Tibial artery (tissue), 4 donors: Measurements from ENCODE around the gene POLR3A.

Experiments used
- DNase-seq, 2 donors: peaks; one replicate each; pipeline ENCODE4 v3.0.0-alpha.2; 2019
- H3K27ac ChIP-seq, 2 donors: fragments of 200-600 bp; sonication (generic) in 1 of 2; 1 replicate in 1 of 2; 2 replicates in 1 of 2; pipeline ENCODE4 v1.5.1; 2018 to 2019; ENCODE audit warnings: mild to moderate bottlenecking in 1 of 2
- H3K27me3 ChIP-seq, 2 donors: fragments of 200-600 bp; sonication (generic) in 1 of 2; one replicate each; pipeline versions ENCODE4 v1.5.1 to v1.6.0; 2016 to 2019
- H3K36me3 ChIP-seq, 3 donors: fragments of 200-600 bp; sonication (generic) in 2 of 3; one replicate each; pipeline ENCODE4 v1.5.1; 2016 to 2019; ENCODE audit warnings: mild to moderate bottlenecking in 2 of 3
- H3K4me1 ChIP-seq, 4 donors: fragments of 200-600 bp; sonication (generic) in 2 of 4; 1 replicate in 3 of 4; 2 replicates in 1 of 4; pipeline ENCODE4 v1.5.1; 2016 to 2019
- H3K4me3 ChIP-seq, 2 donors: fragments of 200-600 bp; sonication (generic) in 1 of 2; 1 replicate in 1 of 2; 2 replicates in 1 of 2; pipeline ENCODE4 v1.5.1; 2018 to 2019; ENCODE audit warnings: mild to moderate bottlenecking in 2 of 2
- H3K9me3 ChIP-seq, 3 donors: fragments of 200-600 bp; sonication (generic) in 1 of 3; one replicate each; pipeline ENCODE4 v1.5.1; 2016 to 2019
- CTCF ChIP-seq, 2 experiments: fragments of 200-600 bp in 1 of 2; fragments of 450-650 bp in 1 of 2; IDR thresholded peaks; one replicate each; pipeline ENCODE4 v1.5.1; 2017 to 2019; ENCODE audit warnings: antibody characterized with exemption in 2 of 2, mild to moderate bottlenecking in 1 of 2, moderate library complexity in 1 of 2
- intact Hi-C: fragments of 100-400 bp; cut with DNase I; formaldehyde crosslinking; loops from one replicate; pipeline ENCODE4 v1.15.0; 2023; ENCODE audit warnings: low total_unique reads

Gene POLR3A

GRCh38 chr10:78035437-78035836 lies 6.1 kb upstream of the POLR3A start:
- Histone ChIP-seq H3K27ac (no peak overlapping the region), H3K27me3 (no peaks in the 10 kb centered on the region), H3K4me3 (no peak overlapping the region), H3K36me3 (peaks cover 41 to 52% (median 48%) of the 10 kb centered on the region in 3 donors), H3K4me1 (peaks cover 0 to 36% (median 15%) of the 10 kb centered on the region in 4 donors), H3K9me3 (no peaks in the 10 kb centered on the region)
- TF ChIP-seq CTCF (IDR thresholded peaks at IDR 0.05), result no peak
- no peak for DNase-seq
- intact Hi-C loops, result no loop called here

- TF ChIP-seq CTCF (IDR thresholded peaks at IDR 0.05), result no peak
- no peak for DNase-seq
- H3K4me3 ChIP-seq, result peak overlapping the region; percentile 63 to 71
- peaks cover 37 to 48% (median 44%) of the 10 kb centered on the region in 3 donors for H3K36me3 ChIP-seq
- peaks cover 0 to 36% (median 15%) of the 10 kb centered on the region in 4 donors for H3K4me1 ChIP-seq
- no peaks in the 10 kb centered on the region for H3K27me3 ChIP-seq
- peak overlapping the region; percentile 69 to 81 for H3K27ac ChIP-seq
- intact Hi-C loops, result no loop called here
- no peaks in the 10 kb centered on the region for H3K9me3 ChIP-seq
These were observed 5.7 kb upstream of the POLR3A start for GRCh38 chr10:78035025-78035424.

- intact Hi-C loops, result no loop called here
- no peak for TF ChIP-seq CTCF (IDR thresholded peaks at IDR 0.05)
- Histone ChIP-seq H3K27me3 (no peaks in the 10 kb centered on the region), H3K9me3 (no peaks in the 10 kb centered on the region), H3K36me3 (peaks cover 29 to 36% (median 34%) of the 10 kb centered on the region in 3 donors), H3K27ac (peak within 1 kb of the TSS; percentile 69 to 81), H3K4me3 (peak within 1 kb of the TSS; percentile 63 to 71), H3K4me1 (peaks cover 0 to 34% (median 15%) of the 10 kb centered on the region in 4 donors)
- DNase-seq, result peak; percentile 96 to 97
These were observed 4.5 kb upstream of the POLR3A start, which contains the start of gene RPS24 for GRCh38 chr10:78033637-78034470. TSS of gene RPS24 (plus strand) at chr10:78033863. CDS start at chr10:78033902, 39 bp downstream.

GRCh38 chr10:78033387-78033636 lies 4.0 kb upstream of the POLR3A start:
- intact Hi-C loops, result no loop called here
- Histone ChIP-seq H3K27ac (peak overlapping the region in 1 of 2 donors; percentile 81), H3K36me3 (peaks cover 24 to 31% (median 28%) of the 10 kb centered on the region in 3 donors), H3K27me3 (no peaks in the 10 kb centered on the region), H3K4me3 (peak overlapping the region; percentile 63 to 71), H3K4me1 (peaks cover 0 to 37% (median 18%) of the 10 kb centered on the region in 4 donors), H3K9me3 (no peaks in the 10 kb centered on the region)
- no peak for DNase-seq
- TF ChIP-seq CTCF (IDR thresholded peaks at IDR 0.05), result peak in 1 of 2 experiments; percentile 4

- intact Hi-C loops, result loop anchor here (5.0 kb wide), 1 partner anchor 181 kb away; no protein-coding TSS in a partner anchor
- no peak for DNase-seq
These were observed 662 bp downstream of the POLR3A start for GRCh38 chr10:78028438-78029268.

More at GRCh38 chr10:78028438-78029268, 662 bp downstream of the POLR3A start:
- H3K27me3 ChIP-seq, result no peaks in the 10 kb centered on the region
- peaks cover 24 to 29% (median 25%) of the 10 kb centered on the region in 3 donors for H3K36me3 ChIP-seq
- peaks cover 0 to 19% (median 11%) of the 10 kb centered on the region in 4 donors for H3K4me1 ChIP-seq
- no peaks in the 10 kb centered on the region for H3K9me3 ChIP-seq
- no peak for TF ChIP-seq CTCF (IDR thresholded peaks at IDR 0.05)
- peak overlapping the region; percentile 69 to 96 for H3K4me3 ChIP-seq
- peak overlapping the region; percentile 74 to 80 for H3K27ac ChIP-seq
